ENCODE results near the gene KIT.
A peak's percentile ranks its signal among the peaks of the same experiment; 100 is the strongest.

KIT gene

GRCh38 chr4:54703182-54703581, 45.4 kb downstream of the KIT start:
- no peak for DNase-seq (ENCODE audit: low spot score)

GRCh38 chr4:54707406-54707805, 49.6 kb downstream of the KIT start:
- DNase-seq (ENCODE audit: low spot score): no peak

GRCh38 chr4:54708339-54709279, 50.9 kb downstream of the KIT start:
- no peak for DNase-seq (ENCODE audit: low spot score)

GRCh38 chr4:54709400-54709799, 51.6 kb downstream of the KIT start:
- DNase-seq (ENCODE audit: low spot score): no peak

GRCh38 chr4:54712206-54712605, 54.4 kb downstream of the KIT start:
- no peak for DNase-seq (ENCODE audit: low spot score)

GRCh38 chr4:54714631-54715030, 56.9 kb downstream of the KIT start:
- DNase-seq (ENCODE audit: low spot score): no peak

- DNase-seq (ENCODE audit: low spot score): no peak
Observed at GRCh38 chr4:54716478-54717065, 58.8 kb downstream of the KIT start.

GRCh38 chr4:54717694-54718093, 59.9 kb downstream of the KIT start:
- no peak for DNase-seq (ENCODE audit: low spot score)

- no peak for DNase-seq (ENCODE audit: low spot score)
Observed at GRCh38 chr4:54719378-54719777, 61.6 kb downstream of the KIT start.

- no peak for DNase-seq (ENCODE audit: low spot score)
Observed at GRCh38 chr4:54723220-54723619, 65.5 kb downstream of the KIT start.

- no peak for DNase-seq (ENCODE audit: low spot score)
Observed at GRCh38 chr4:54723820-54724219, 66.1 kb downstream of the KIT start.

- DNase-seq (ENCODE audit: low spot score): no peak
Observed at GRCh38 chr4:54726907-54727306, 69.2 kb downstream of the KIT start.

GRCh38 chr4:54727346-54727745, 69.6 kb downstream of the KIT start:
- DNase-seq (ENCODE audit: low spot score): no peak

- DNase-seq (ENCODE audit: low spot score): no peak
Observed at GRCh38 chr4:54728368-54728767, 70.6 kb downstream of the KIT start.

- DNase-seq (ENCODE audit: low spot score): no peak
Observed at GRCh38 chr4:54729256-54729655, 71.5 kb downstream of the KIT start.

- DNase-seq (ENCODE audit: low spot score): no peak
Observed at GRCh38 chr4:54730581-54730980, 72.8 kb downstream of the KIT start.

GRCh38 chr4:54731552-54731951, 73.8 kb downstream of the KIT start:
- peak; percentile 74 for DNase-seq (ENCODE audit: low spot score)

- no peak for DNase-seq (ENCODE audit: low spot score)
Observed at GRCh38 chr4:54731976-54732375, 74.2 kb downstream of the KIT start.

GRCh38 chr4:54737421-54737820, 79.7 kb downstream of the KIT start:
- no peak for DNase-seq (ENCODE audit: low spot score)

- DNase-seq (ENCODE audit: low spot score): no peak
Observed at GRCh38 chr4:54741202-54741601, 83.4 kb downstream of the KIT start.

GRCh38 chr4:54742636-54743399, 85.1 kb downstream of the KIT start:
- no peak for DNase-seq (ENCODE audit: low spot score)

- DNase-seq (ENCODE audit: low spot score): no peak
Observed at GRCh38 chr4:54743562-54743961, 85.8 kb downstream of the KIT start.

- DNase-seq (ENCODE audit: low spot score): no peak
Observed at GRCh38 chr4:54744487-54744886, 86.7 kb downstream of the KIT start.

Data from kidney tubule cell (primary cell).